Neutrophil (primary cell): Measurements from ENCODE around the gene PDIA5.

Experiments
- H3K27ac ChIP-seq: fragments of 200-600 bp; sonication (generic); 2 replicates; pipeline ENCODE4 v1.5.1; 2016; ENCODE audit warnings: mild to moderate bottlenecking, moderate library complexity
- H3K27me3 ChIP-seq: fragments of 200-600 bp; sonication (generic); 2 replicates; pipeline ENCODE4 v1.6.0; 2016; ENCODE audit warnings: mild to moderate bottlenecking
- H3K36me3 ChIP-seq: fragments of 200-600 bp; sonication (generic); 2 replicates; pipeline ENCODE4 v1.5.1; 2017
- H3K4me1 ChIP-seq, 2 experiments: fragments of 200-600 bp in 1 of 2; sonication (generic) in 1 of 2; 1 replicate in 1 of 2; 2 replicates in 1 of 2; pipeline versions ENCODE4 v1.5.1 to v1.6.1; 2013 to 2016; ENCODE audit warnings: low read depth in 1 of 2, low read length in 1 of 2, mild to moderate bottlenecking in 1 of 2, moderate library complexity in 1 of 2; ENCODE audit not compliant: control insufficient read depth in 1 of 2, insufficient read depth in 1 of 2
- H3K4me3 ChIP-seq, 2 experiments: fragments of 200-600 bp in 1 of 2; sonication (generic) in 1 of 2; 1 replicate in 1 of 2; 2 replicates in 1 of 2; pipeline ENCODE4 v1.5.1; 2013 to 2016; ENCODE audit warnings: low read depth in 1 of 2, low read length in 1 of 2, mild to moderate bottlenecking in 1 of 2, moderate library complexity in 1 of 2
- H3K9me3 ChIP-seq: fragments of 200-600 bp; sonication (generic); 2 replicates; pipeline ENCODE4 v1.5.1; 2016
- CTCF ChIP-seq: fragments of 200-600 bp; sonication (generic); IDR thresholded peaks from 2 replicates; pipeline ENCODE4 v1.5.1; 2016; ENCODE audit warnings: antibody characterized with exemption

The PDIA5 gene

GRCh38 chr3:123152687-123153086 lies 85.9 kb downstream of the PDIA5 start:
- no peaks in the 10 kb centered on the region for H3K36me3 ChIP-seq
- no peak for TF ChIP-seq CTCF
- H3K9me3 ChIP-seq: no peaks in the 10 kb centered on the region
- peaks cover 0 to 5% of the 10 kb centered on the region in 2 experiments for H3K4me1 ChIP-seq
- no peak overlapping the region for H3K4me3 ChIP-seq
- H3K27ac ChIP-seq: no peak overlapping the region
- H3K27me3 ChIP-seq: no peaks in the 10 kb centered on the region

DNA sequence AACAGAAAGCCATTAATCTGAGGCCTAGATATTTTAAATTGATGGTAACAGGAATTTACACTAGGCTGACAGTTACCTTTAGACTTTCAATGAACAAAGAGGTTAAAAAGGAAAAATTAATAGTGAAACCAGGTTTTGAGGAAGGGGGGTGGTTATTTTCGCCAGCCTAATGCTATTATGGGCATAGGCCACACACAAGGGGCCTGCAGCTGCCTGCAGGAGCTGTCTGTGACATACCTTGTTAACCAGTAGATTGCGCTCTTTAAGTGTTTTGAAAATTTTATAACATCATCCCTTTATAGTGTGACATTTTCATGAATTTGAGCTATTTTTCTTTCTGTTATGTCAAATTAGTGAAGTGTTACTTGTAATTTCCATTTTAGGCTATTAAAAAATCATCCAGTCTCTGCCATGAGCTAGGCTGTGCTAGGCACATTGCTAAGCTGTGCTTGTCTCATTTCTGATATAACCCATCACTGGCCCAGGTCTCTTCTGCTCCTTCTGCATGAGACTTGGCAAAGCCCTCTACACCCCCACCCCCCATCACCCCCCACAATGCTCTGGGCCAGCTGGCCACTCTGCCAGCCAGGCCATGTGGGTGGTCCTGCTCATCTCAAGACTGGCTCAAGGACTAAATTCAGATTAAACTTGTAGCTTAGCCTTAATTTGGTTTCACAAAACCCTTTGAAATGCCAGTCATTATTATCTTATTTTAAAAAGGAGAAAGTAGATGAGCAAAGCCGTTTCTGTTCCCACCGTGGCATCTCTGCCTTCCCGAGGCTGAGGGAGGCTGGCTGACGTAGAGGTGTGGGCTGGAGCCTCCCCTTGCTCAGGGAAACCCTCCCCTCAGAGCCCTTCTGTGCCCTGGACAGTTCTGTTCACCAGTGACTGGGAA lies 86.5 kb downstream of the PDIA5 start:
- Histone ChIP-seq H3K36me3 (no peaks in the 10 kb centered on the region), H3K4me3 (no peak overlapping the region), H3K27ac (no peak overlapping the region), H3K9me3 (no peaks in the 10 kb centered on the region), H3K4me1 (peaks cover 0 to 5% of the 10 kb centered on the region in 2 experiments), H3K27me3 (no peaks in the 10 kb centered on the region)
- TF ChIP-seq CTCF: no peak

DNA sequence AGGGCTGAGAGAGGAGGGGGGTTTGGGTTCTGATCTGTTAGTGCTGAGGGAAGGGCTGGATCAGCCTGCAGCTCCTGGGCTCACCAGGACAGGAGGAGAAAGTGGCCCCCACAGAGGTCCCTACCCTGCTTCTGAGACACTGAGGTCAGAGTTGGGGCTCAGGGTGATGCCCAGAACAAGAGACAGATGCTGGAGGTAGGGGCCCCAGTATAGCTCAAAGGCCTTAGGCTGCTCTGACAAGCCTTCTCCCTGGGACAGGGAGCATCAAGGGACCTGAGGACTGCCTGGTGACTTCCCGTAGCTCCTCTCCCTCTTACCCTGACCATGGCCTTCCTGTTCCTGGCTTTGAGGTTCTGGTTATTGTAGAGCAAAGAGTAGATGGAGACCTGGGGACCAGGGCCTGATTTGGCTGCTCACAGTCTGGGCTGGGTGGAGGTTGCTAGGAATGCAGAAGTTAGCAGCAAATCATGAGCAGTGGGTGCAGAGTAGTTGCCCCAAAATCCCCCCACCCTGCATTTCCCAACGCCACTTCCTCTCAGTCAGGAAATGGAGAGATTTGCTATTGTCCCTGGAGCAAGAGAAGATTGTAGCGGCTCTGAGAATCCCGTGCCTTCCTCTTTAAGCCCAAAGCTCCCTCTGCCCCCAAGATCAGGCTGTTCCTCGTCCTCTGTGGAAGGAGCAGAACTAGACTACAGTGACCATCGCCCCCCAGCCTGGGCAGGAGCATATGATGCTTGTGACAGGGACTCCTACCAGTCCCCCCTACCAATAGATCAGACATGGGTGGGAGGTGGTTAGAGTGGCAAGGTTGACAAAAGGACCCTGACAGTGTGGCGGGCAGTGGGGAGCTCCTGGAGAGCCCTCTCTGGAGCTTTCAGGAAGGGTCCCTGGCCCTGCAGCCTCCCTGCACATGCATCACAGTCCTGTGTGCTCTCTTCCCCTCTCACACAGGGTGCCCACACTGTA lies 87.5 kb downstream of the PDIA5 start:
- Histone ChIP-seq H3K36me3 (no peaks in the 10 kb centered on the region), H3K4me1 (peaks cover 0 to 5% of the 10 kb centered on the region in 2 experiments), H3K27me3 (no peaks in the 10 kb centered on the region), H3K9me3 (no peaks in the 10 kb centered on the region), H3K4me3 (no peak overlapping the region), H3K27ac (no peak overlapping the region)
- TF ChIP-seq CTCF: no peak

GRCh38 chr3:123155471-123156011 lies 88.7 kb downstream of the PDIA5 start:
- H3K27me3 ChIP-seq: no peaks in the 10 kb centered on the region
- no peak overlapping the region for H3K27ac ChIP-seq
- no peak overlapping the region for H3K4me3 ChIP-seq
- no peaks in the 10 kb centered on the region for H3K36me3 ChIP-seq
- no peaks in the 10 kb centered on the region for H3K9me3 ChIP-seq
- TF ChIP-seq CTCF: no peak
- H3K4me1 ChIP-seq: peaks cover 0 to 5% of the 10 kb centered on the region in 2 experiments

DNA sequence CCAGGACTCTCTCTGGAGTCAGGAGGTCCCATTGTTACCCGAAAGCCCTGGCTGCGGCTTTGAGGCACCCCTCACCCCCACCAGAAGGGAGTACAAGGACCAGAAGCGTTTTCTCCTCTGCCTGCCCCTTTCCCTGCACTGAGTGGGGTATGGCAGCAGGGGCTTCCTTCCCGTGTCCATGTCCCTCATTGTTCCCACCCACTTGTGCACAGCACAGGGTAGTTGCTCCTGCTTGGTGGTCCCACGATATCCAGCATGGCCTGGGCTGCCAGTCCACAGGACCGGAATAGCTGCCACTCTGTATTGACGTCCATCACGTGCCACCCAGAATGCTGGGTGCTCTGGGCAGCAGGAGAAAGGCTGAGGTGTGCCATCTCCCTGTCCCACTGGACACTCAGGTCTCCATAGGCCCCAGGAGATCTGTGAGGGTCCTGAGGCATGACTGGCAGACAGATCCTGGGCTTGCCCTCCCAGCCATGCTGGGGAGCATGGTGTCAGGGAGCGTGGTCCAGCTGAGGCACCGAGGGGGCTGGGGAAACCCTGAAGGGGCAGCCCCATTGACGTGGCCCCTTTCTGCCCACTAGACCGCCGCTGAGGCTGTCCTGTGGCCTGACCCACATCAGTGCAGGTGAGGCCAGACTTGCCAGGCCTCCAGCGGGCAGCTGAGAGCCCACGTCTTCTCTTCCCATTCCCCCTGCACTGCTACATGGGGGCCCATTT lies 89.6 kb downstream of the PDIA5 start:
- no peaks in the 10 kb centered on the region for H3K36me3 ChIP-seq
- H3K27ac ChIP-seq: no peak overlapping the region
- no peak for TF ChIP-seq CTCF

More for the DNA sequence above, 89.6 kb downstream of the PDIA5 start:
- no peaks in the 10 kb centered on the region for H3K27me3 ChIP-seq
- H3K4me1 ChIP-seq: peaks cover 0 to 5% of the 10 kb centered on the region in 2 experiments
- no peaks in the 10 kb centered on the region for H3K9me3 ChIP-seq
- H3K4me3 ChIP-seq: no peak overlapping the region
